ENCODE measurements around the gene ACTR1B.

GRCh38 chr2:97656129-97656755, 7.6 kb downstream of the ACTR1B start:
- TF ChIP-seq, protein P1, sequence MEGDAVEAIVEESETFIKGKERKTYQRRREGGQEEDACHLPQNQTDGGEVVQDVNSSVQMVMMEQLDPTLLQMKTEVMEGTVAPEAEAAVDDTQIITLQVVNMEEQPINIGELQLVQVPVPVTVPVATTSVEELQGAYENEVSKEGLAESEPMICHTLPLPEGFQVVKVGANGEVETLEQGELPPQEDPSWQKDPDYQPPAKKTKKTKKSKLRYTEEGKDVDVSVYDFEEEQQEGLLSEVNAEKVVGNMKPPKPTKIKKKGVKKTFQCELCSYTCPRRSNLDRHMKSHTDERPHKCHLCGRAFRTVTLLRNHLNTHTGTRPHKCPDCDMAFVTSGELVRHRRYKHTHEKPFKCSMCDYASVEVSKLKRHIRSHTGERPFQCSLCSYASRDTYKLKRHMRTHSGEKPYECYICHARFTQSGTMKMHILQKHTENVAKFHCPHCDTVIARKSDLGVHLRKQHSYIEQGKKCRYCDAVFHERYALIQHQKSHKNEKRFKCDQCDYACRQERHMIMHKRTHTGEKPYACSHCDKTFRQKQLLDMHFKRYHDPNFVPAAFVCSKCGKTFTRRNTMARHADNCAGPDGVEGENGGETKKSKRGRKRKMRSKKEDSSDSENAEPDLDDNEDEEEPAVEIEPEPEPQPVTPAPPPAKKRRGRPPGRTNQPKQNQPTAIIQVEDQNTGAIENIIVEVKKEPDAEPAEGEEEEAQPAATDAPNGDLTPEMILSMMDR (conservative IDR thresholded peaks at IDR 0.05; ENCODE audit: low read depth, low read length), result no peak
- no peak for TF ChIP-seq MXI1 (IDR thresholded peaks at IDR 0.05; ENCODE audit: borderline replicate concordance, low read depth, low read length)
- TF ChIP-seq POLR2A (IDR thresholded peaks at IDR 0.05; ENCODE audit: low read depth, low read length), result no peak
- TF ChIP-seq BHLHE40 (IDR thresholded peaks at IDR 0.05; ENCODE audit: low read depth, low read length), result no peak
- TF ChIP-seq CEBPB (IDR thresholded peaks at IDR 0.05; ENCODE audit: low read depth, low read length), result no peak
